H1 (cell line): Measurements from ENCODE around the gene HS2ST1. TPM values are rescaled to one million over a fixed set of nuclear protein-coding genes. Genes with fewer than 3 reads are reported as not detected.

Experiments
- CTCF ChIA-PET: fragments of 300-600 bp; sonication (Branson Sonifier 250); formaldehyde crosslinking; loops from one replicate; lab custom pipeline; 2021; ENCODE audit not compliant: partially characterized antibody; lab: Charles Lee
- POLR2A ChIA-PET: fragments of 300-600 bp; sonication (Branson Sonifier 250); formaldehyde crosslinking; loops from one replicate; lab custom pipeline; 2021; ENCODE audit warnings: inconsistent platforms; ENCODE audit not compliant: partially characterized antibody; lab: Charles Lee
- DNase-seq, 2 experiments: peaks; one replicate each; pipeline versions ENCODE4 v3.0.0 to v3.0.0-alpha.2; 2010 to 2022; ENCODE audit warnings: low spot score in 2 of 2, low read depth in 1 of 2, mixed read lengths in 1 of 2
- FAIRE-seq: peaks from 2 replicates; lab custom pipeline; 2011; peaks lifted over from hg19 to GRCh38; lab: Jason Lieb, UNC
- H2AFZ ChIP-seq: 2 replicates; pipeline ENCODE4 v1.8.1; 2012; ENCODE audit warnings: low read length, inconsistent platforms
- H2AK5ac ChIP-seq: 2 replicates; pipeline ENCODE4 v1.6.1; 2013; ENCODE audit warnings: low read depth, low read length
- H2BK120ac ChIP-seq: replicated peaks from 2 replicates; pipeline ENCODE3; 2013; ENCODE audit warnings: low read depth, low read length, inconsistent platforms
- H2BK12ac ChIP-seq: 2 replicates; pipeline ENCODE4 v1.6.1; 2013; ENCODE audit warnings: low read depth, low read length
- H2BK15ac ChIP-seq: 2 replicates; pipeline ENCODE4 v1.6.1; 2013; ENCODE audit warnings: low read length
- H2BK20ac ChIP-seq: 2 replicates; pipeline ENCODE4 v1.6.1; 2013; ENCODE audit warnings: low read length
- H2BK5ac ChIP-seq: 2 replicates; pipeline ENCODE4 v1.6.1; 2013; ENCODE audit warnings: low read depth, low read length
- H3K14ac ChIP-seq: 2 replicates; pipeline ENCODE4 v1.6.1; 2013; ENCODE audit warnings: inconsistent platforms; ENCODE audit not compliant: insufficient read length
- H3K18ac ChIP-seq: 2 replicates; pipeline ENCODE4 v1.6.1; 2013; ENCODE audit warnings: low read length; ENCODE audit errors: extremely low read depth
- H3K23ac ChIP-seq: 2 replicates; pipeline ENCODE4 v1.6.1; 2013; ENCODE audit warnings: inconsistent platforms; ENCODE audit not compliant: insufficient read length
- H3K23me2 ChIP-seq: 2 replicates; pipeline ENCODE4 v1.6.1; 2013; ENCODE audit warnings: low read depth, low read length
- H3K27ac ChIP-seq: 2 replicates; pipeline ENCODE4 v1.6.1; 2011; ENCODE audit warnings: low read depth, low read length, inconsistent platforms
- H3K27me3 ChIP-seq, 4 experiments: replicated peaks in 1 of 4; 1 replicate in 1 of 4; 2 replicates in 3 of 4; pipeline versions ENCODE4 v1.6.1 to v1.8.1; 2011 to 2013; ENCODE audit warnings: low read length in 3 of 4, mild to moderate bottlenecking in 3 of 4, inconsistent platforms in 2 of 4, mixed read lengths in 2 of 4, moderate library complexity in 1 of 4; ENCODE audit not compliant: control insufficient read depth in 3 of 4, insufficient read depth in 3 of 4; ENCODE audit errors: extremely low read depth in 1 of 4
- H3K36me3 ChIP-seq, 4 experiments: 2 replicates each; pipeline versions ENCODE4 v1.6.1 to v1.8.1; 2011 to 2013; ENCODE audit warnings: mild to moderate bottlenecking in 4 of 4, low read length in 3 of 4, moderate library complexity in 2 of 4, control low read depth in 1 of 4, inconsistent platforms in 1 of 4; ENCODE audit not compliant: insufficient read depth in 4 of 4, control insufficient read depth in 2 of 4
- H3K4ac ChIP-seq: replicated peaks from 2 replicates; pipeline ENCODE3; 2013; ENCODE audit warnings: low read length, low read depth, mixed read lengths, inconsistent platforms; ENCODE audit not compliant: insufficient read length
- H3K4me1 ChIP-seq, 4 experiments: replicated peaks in 1 of 4; 1 replicate in 1 of 4; 2 replicates in 3 of 4; pipeline versions ENCODE4 v1.6.1 to v1.8.1; 2011 to 2013; ENCODE audit warnings: low read length in 3 of 4, inconsistent platforms in 2 of 4, mixed read lengths in 1 of 4; ENCODE audit not compliant: insufficient read depth in 4 of 4, control insufficient read depth in 3 of 4
- H3K4me2 ChIP-seq, 2 experiments: 2 replicates each; pipeline versions ENCODE4 v1.6.1 to v1.8.1; 2011 to 2013; ENCODE audit warnings: low read depth in 2 of 2, low read length in 2 of 2, control low read depth in 1 of 2, inconsistent platforms in 1 of 2, mild to moderate bottlenecking in 1 of 2; ENCODE audit not compliant: insufficient read depth in 1 of 2
- H3K4me3 ChIP-seq, 4 experiments: fragments of 200-600, 300-600 bp in 1 of 4; sonication (generic), shearing (Covaris generic), sonication (Bioruptor Twin) in 1 of 4; 2 replicates each; pipeline versions ENCODE4 v1.5.1 to v1.8.1; 2011 to 2016; ENCODE audit warnings: low read length in 4 of 4, low read depth in 3 of 4, control low read depth in 2 of 4, inconsistent platforms in 2 of 4, mild to moderate bottlenecking in 2 of 4, mixed read lengths in 1 of 4, moderate library complexity in 1 of 4; ENCODE audit not compliant: insufficient read depth in 2 of 4; ENCODE audit errors: extremely low read depth in 1 of 4
- H3K56ac ChIP-seq: replicated peaks from 2 replicates; pipeline ENCODE3; 2013; ENCODE audit warnings: low read depth, mild to moderate bottlenecking, mixed read lengths, low read length, inconsistent platforms; ENCODE audit not compliant: insufficient read length
- H3K79me1 ChIP-seq: 2 replicates; pipeline ENCODE4 v1.6.1; 2013; ENCODE audit warnings: low read depth, low read length, control low read depth
- H3K79me2 ChIP-seq, 2 experiments: 2 replicates each; pipeline versions ENCODE4 v1.6.1 to v1.8.1; 2012 to 2013; ENCODE audit warnings: low read length in 2 of 2, mild to moderate bottlenecking in 2 of 2, inconsistent platforms in 1 of 2; ENCODE audit not compliant: insufficient read depth in 2 of 2, control insufficient read depth in 1 of 2
- H3K9ac ChIP-seq, 4 experiments: replicated peaks in 1 of 4; 1 replicate in 1 of 4; 2 replicates in 3 of 4; pipeline versions ENCODE4 v1.6.1 to v1.8.1; 2011 to 2013; ENCODE audit warnings: low read depth in 3 of 4, low read length in 3 of 4, control low read depth in 2 of 4, mild to moderate bottlenecking in 2 of 4, moderate library complexity in 2 of 4, inconsistent platforms in 1 of 4; ENCODE audit errors: extremely low read depth in 1 of 4
- H3K9me3 ChIP-seq, 2 experiments: 2 replicates each; pipeline versions ENCODE4 v1.6.1 to v1.8.1; 2012 to 2013; ENCODE audit warnings: mild to moderate bottlenecking in 2 of 2, moderate library complexity in 2 of 2, control low read depth in 1 of 2, inconsistent platforms in 1 of 2, low read depth in 1 of 2, low read length in 1 of 2, mixed read lengths in 1 of 2; ENCODE audit not compliant: insufficient read depth in 2 of 2
- H4K20me1 ChIP-seq, 2 experiments: replicated peaks in 1 of 2; 2 replicates each; pipeline versions ENCODE3 to v1.8.1; 2011 to 2013; ENCODE audit warnings: inconsistent platforms in 2 of 2, low read length in 2 of 2, mild to moderate bottlenecking in 1 of 2; ENCODE audit not compliant: insufficient read depth in 2 of 2, control insufficient read depth in 1 of 2
- H4K5ac ChIP-seq: 2 replicates; pipeline ENCODE4 v1.6.1; 2013; ENCODE audit warnings: low read length, low read depth, mixed read lengths, inconsistent platforms; ENCODE audit not compliant: insufficient read length
- H4K8ac ChIP-seq: 2 replicates; pipeline ENCODE4 v1.8.0; 2013; ENCODE audit warnings: mild to moderate bottlenecking, moderate library complexity, low read length, inconsistent platforms; ENCODE audit not compliant: insufficient read depth; ENCODE audit errors: extremely low read depth
- H4K91ac ChIP-seq: replicated peaks from 2 replicates; pipeline ENCODE3; 2013; ENCODE audit warnings: low read length, mixed read lengths, inconsistent platforms; ENCODE audit not compliant: insufficient read length
- CBX5 ChIP-seq: fragments of 300-800, 300-1000 bp; sonication (generic); IDR thresholded peaks from 2 replicates; pipeline ENCODE4 v1.7.1; 2016; ENCODE audit warnings: antibody characterized with exemption, low read length, low read depth
- EGR1 ChIP-seq: IDR thresholded peaks from 2 replicates; pipeline ENCODE4 v1.6.1; 2011; ENCODE audit warnings: low read depth, low read length, borderline replicate concordance
- EZH2 ChIP-seq: fragments of 200-600 bp; sonication (generic); IDR thresholded peaks from 2 replicates; pipeline ENCODE4 v1.7.1; 2012; ENCODE audit warnings: low read depth, mild to moderate bottlenecking, moderate library complexity, low read length, inconsistent platforms; ENCODE audit not compliant: severe bottlenecking
- FOSL1 ChIP-seq: IDR thresholded peaks from 2 replicates; pipeline ENCODE4 v1.6.1; 2011; ENCODE audit warnings: mild to moderate bottlenecking, low read depth, low read length, moderate library complexity; ENCODE audit not compliant: insufficient read depth
- KDM1A ChIP-seq: fragments of 200-600, 300-600 bp; sonication (generic); IDR thresholded peaks from 2 replicates; pipeline ENCODE4 v1.7.1; 2016; ENCODE audit warnings: mild to moderate bottlenecking, low read length, borderline replicate concordance
- NRF1 ChIP-seq: IDR thresholded peaks from 2 replicates; pipeline ENCODE4 v1.6.1; 2011; ENCODE audit warnings: mild to moderate bottlenecking, low read depth, low read length, improper control_type of control experiment
- RBBP5 ChIP-seq: IDR thresholded peaks from 2 replicates; pipeline ENCODE4 v1.7.1; 2012; ENCODE audit warnings: low read depth, mild to moderate bottlenecking, inconsistent platforms, low read length, moderate library complexity, borderline replicate concordance
- SP1 ChIP-seq: IDR thresholded peaks from 2 replicates; pipeline ENCODE4 v1.6.1; 2011; ENCODE audit warnings: low read depth, low read length
- SP4 ChIP-seq: IDR thresholded peaks from 2 replicates; pipeline ENCODE4 v1.6.1; 2012; ENCODE audit warnings: low read length, inconsistent platforms
- TAF7 ChIP-seq: optimal IDR thresholded peaks from 2 replicates; pipeline ENCODE3; 2011; ENCODE audit warnings: low read depth, mild to moderate bottlenecking, inconsistent platforms, low read length, moderate library complexity, borderline replicate concordance
- TBP ChIP-seq: IDR thresholded peaks from 2 replicates; pipeline ENCODE4 v1.6.1; 2011; ENCODE audit warnings: low read depth, low read length, improper control_type of control experiment
- WGBS, 2 experiments: shearing (Covaris generic) in 1 of 2; methylation state at CpG; one replicate each; pipeline versions ENCODE4 v1.1.6 to v1.1.7; 2013 to 2015; ENCODE audit warnings: low lambda C conversion rate in 2 of 2, mixed read lengths in 2 of 2, inconsistent platforms in 1 of 2, low coverage in 1 of 2, missing lambda C conversion rate in 1 of 2; ENCODE audit not compliant: insufficient replicate concordance in 2 of 2, insufficient coverage in 1 of 2, insufficient read length in 1 of 2; ENCODE audit errors: extremely low coverage in 1 of 2, missing lambda C conversion rate in 1 of 2; 5-methylcytosine and 5-hydroxymethylcytosine counted together
- polyA plus RNA-seq, 7 experiments: library from polyadenylated mRNA; depleted of rRNA in 3 of 7; stranded (reverse) in 5 of 7; unstranded in 2 of 7; fragments of >200 nt in 5 of 7; fragments of 200-250 nt in 2 of 7; gene quantifications; 1 replicate in 5 of 7; 2 replicates in 1 of 7; 4 replicates in 1 of 7; pipeline versions ENCODE4 v1.2.1 to v1.2.3, GENCODE V29; 2011 to 2013; ENCODE audit warnings: missing spikeins in 2 of 7, mixed read lengths in 2 of 7
- total RNA-seq: library from RNA; stranded (reverse); fragmentation: NEBNext Ultra II Directional; extraction: Animal tissue kit (Norgen Biotek cat#: 25700); gene quantifications from 2 replicates; pipeline ENCODE4 v1.2.1, GENCODE V29; 2021
- TF ChIP-seq, protein P1 (sequence below): IDR thresholded peaks from 2 replicates; pipeline ENCODE4 v1.6.1; 2011; ENCODE audit warnings: low read length, improper control_type of control experiment
- TF ChIP-seq, protein P2 (sequence below): IDR thresholded peaks from 2 replicates; pipeline ENCODE4 v1.6.1; 2012; ENCODE audit warnings: inconsistent platforms

HS2ST1 gene
- total and polyA plus RNA-seq, 2 of the 8 experiments (the other 6 are each of a cell fraction or from before 2014, with no cell fraction given), result 5.2 to 28.3 TPM

DNA sequence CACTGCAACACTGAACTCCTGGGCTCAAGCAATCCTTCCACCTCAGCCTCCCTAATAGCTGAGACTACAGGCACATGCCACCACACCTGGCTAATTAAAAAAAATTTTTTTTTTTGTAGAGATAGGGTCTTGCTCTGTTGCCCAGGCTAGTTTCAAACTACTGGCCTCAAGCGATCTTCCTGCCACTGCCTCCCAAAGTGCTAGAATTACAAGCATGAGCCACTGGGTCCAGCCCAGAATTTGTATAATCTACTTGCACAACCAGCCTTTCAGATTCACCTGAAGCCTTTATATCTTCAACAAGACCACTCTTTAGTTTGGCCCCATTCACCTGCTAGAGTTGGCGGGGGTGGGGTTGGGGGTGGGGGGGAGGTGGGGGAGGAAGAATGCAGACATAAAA, 232.6 kb downstream of the HS2ST1 start:
- Histone ChIP-seq H3K23ac (no peak overlapping the region), H2BK120ac (no peak overlapping the region), H4K5ac (no peak overlapping the region), H2BK5ac (no peak overlapping the region), H3K27ac (no peak overlapping the region), H3K14ac (no peak overlapping the region), H3K18ac (no peak overlapping the region), H4K20me1 (no peaks in the 10 kb centered on the region), H3K23me2 (0 out of 2 replicates have a peak, but pooled peaks cover 1% of the 10 kb centered on the region), H2BK12ac (no peak overlapping the region), H3K79me1 (no peaks in the 10 kb centered on the region), H4K8ac (no peak overlapping the region), H3K27me3 (peaks cover 0 to 3% (median 0%) of the 10 kb centered on the region in 4 experiments; a peak in 2 of 7 replicates), H3K79me2 (no peaks in the 10 kb centered on the region), H3K9ac (no peak overlapping the region), H3K4me2 (no peak overlapping the region), H2BK20ac (no peak overlapping the region), H3K4me3 (no peak overlapping the region), H2AFZ (no peak overlapping the region), H3K9me3 (no peaks in the 10 kb centered on the region), H3K36me3 (no peaks in the 10 kb centered on the region), H3K56ac (no peak overlapping the region), H2AK5ac (no peak overlapping the region), H2BK15ac (no peak overlapping the region), H3K4ac (no peak overlapping the region), H4K91ac (no peak overlapping the region), H3K4me1 (peaks cover 2 to 23% (median 13%) of the 10 kb centered on the region in 4 experiments)
- POLR2A ChIA-PET, result no interaction called here
- DNase-seq (no peak), FAIRE-seq (no peak)
- 93% methylated on average over 1 of the region's 2 CpGs; no CpG with 5 or more reads in 1 of the 2 experiments for WGBS, 2 experiments
- CTCF ChIA-PET, result interaction anchor here (1.1 to 1.6 kb wide), 2 partner anchors 142 to 1827 kb away, joined by 3 to 8 read pairs; no protein-coding TSS in a partner anchor
- TF ChIP-seq EZH2, result no peak
- no peak for TF ChIP-seq TAF7
- TF ChIP-seq, protein P1, sequence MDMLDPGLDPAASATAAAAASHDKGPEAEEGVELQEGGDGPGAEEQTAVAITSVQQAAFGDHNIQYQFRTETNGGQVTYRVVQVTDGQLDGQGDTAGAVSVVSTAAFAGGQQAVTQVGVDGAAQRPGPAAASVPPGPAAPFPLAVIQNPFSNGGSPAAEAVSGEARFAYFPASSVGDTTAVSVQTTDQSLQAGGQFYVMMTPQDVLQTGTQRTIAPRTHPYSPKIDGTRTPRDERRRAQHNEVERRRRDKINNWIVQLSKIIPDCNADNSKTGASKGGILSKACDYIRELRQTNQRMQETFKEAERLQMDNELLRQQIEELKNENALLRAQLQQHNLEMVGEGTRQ, result no peak
- TF ChIP-seq RBBP5, result no peak
- no peak for TF ChIP-seq NRF1
- no peak for TF ChIP-seq KDM1A
- TF ChIP-seq EGR1, result no peak
- TF ChIP-seq CBX5, result no peak
- TF ChIP-seq TBP, result no peak
- no peak for TF ChIP-seq SP4
- no peak for TF ChIP-seq SP1
- TF ChIP-seq, protein P2, sequence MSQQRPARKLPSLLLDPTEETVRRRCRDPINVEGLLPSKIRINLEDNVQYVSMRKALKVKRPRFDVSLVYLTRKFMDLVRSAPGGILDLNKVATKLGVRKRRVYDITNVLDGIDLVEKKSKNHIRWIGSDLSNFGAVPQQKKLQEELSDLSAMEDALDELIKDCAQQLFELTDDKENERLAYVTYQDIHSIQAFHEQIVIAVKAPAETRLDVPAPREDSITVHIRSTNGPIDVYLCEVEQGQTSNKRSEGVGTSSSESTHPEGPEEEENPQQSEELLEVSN, result no peak
- TF ChIP-seq FOSL1, result no peak
